Stromal cell of bone marrow (primary cell): ENCODE measurements around the gene TRAPPC5.
"Not testable (repeated sequence)": the region's sequence is repeated elsewhere in the genome, so short reads cannot be mapped to it uniquely, and the experiment has no call there.

Experiments
- DNase-seq: peaks from one replicate; pipeline ENCODE4 v3.0.0-alpha.2; 2012; ENCODE audit warnings: low read depth

Gene TRAPPC5

DNA sequence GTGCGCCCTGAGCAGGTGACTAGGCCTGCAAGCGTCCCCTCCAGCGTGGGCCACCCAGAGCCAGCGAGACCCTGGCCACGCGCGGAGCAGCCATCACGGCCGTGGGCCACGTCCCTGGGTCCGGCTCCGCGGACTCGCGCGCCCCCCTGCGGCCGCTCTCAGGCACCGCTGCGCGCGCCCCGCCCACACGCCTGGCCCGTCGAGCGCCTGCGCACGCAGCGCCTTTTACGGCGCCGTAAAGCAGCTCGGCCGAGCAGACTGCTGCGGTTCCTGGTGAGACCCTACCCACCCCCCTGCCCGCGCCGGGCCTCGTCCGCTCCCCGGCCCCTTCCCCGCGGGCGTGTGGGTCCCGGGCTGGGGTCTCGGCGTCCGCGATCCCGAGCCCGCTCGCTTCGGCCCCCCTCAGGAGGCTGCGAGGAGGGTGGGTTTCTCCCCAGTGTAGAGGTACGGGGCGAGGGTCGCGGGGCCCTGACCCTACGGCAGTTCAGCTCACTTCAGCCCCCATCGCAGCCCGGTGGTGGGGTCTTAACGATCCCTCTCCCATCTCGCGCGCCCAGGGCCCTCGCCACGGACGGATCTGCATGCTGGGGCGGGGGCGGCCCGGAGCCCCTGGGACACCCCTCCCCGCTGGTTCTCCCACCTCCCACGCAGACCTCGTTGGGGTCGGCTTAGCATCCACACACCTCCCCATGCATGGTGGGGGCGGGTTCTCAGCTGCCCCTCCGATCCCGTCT, at the start of gene TRAPPC5:
TRAPPC5 (plus strand) TSS at position 228 of the 734 bp plus-strand sequence. CDS start 1,421 bp downstream, outside the sequence.
- peak; percentile 43 for DNase-seq

DNA sequence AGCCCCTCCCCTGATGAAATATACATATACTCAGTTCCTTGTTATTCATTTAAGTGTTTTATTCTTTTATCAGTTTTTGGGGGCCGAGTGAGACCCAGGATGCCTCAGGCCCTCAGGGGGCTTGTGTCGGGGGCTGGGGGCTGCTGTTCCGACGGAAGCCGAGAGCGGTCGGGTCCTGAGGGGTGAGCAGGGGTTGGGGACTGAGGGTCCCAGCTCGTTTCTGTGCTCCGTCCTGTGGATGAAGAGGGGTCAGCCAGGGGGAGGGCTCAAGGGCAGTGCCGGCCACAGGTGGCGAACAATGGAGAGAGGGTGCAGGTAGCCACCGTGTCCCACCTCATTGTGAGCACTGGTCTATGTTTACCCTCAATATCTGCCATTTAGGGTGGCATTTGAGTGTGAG, 49.1 kb upstream of the TRAPPC5 start:
- no peak for DNase-seq

DNA sequence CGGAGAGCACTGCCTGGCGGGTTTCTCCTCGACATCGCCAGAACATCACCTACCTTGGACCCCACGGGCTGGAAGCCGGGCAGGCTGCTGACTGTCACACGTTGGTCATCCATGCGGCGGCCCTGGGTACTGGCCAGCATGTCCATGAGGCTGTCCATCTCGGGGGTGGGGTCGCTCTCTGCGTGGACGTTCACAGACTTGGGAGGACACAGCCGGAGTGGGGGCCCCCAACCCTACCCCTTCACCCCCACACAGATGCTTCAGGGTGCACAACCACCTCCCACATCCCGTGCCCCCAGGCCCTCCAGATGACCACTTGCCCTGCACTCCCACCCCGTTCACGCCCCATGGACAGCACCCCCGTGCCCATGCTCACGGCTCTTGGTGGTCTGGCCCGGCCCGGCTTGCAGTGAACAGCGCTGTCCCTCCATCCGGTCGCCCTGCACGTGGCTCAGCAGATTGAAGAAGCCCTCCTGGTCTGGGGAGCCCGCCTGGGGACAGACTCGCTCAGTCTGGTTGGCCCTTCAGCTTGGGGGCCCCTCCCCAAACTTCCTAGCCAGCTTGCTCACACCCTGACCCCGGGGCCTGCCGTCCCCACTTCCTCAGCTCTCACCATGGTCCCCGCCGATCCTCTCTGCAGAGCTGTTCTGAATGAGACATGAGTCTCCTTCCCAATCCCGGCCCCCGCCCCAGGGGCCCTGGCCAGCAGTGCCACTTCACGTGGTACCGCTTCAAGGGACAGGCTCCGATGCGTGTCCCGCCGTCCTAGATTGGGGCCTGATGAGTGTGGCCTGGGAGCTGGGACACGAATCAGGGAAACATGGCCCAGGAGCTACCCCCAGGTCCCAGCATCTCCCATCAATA, 48.1 kb upstream of the TRAPPC5 start:
- DNase-seq = no peak

DNA sequence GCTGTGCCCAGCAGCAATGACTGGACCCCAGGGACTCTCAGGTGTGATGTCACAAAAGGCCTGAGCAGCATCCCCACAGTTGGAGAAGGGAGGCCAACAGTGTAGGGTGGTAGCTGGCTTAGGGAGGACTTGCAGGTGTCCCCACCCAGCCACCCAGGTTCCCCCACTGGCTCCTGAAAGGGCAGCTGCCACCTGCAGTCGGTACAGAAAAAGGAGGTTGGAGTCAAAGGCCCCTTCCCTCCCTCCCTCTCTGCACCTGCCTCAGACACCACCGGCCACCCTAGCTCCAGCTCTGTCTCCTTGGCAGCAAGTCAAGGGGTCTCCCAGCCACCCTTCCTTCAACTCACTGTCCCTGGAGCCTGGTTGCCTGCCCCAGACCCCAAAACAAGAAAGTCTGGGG, 46.9 kb upstream of the TRAPPC5 start, which contains the start of gene PCP2:
PCP2 (minus strand) TSS at position 22 of the 400 bp plus-strand sequence. CDS start 262 bp downstream, outside the sequence.
- DNase-seq = no peak

DNA sequence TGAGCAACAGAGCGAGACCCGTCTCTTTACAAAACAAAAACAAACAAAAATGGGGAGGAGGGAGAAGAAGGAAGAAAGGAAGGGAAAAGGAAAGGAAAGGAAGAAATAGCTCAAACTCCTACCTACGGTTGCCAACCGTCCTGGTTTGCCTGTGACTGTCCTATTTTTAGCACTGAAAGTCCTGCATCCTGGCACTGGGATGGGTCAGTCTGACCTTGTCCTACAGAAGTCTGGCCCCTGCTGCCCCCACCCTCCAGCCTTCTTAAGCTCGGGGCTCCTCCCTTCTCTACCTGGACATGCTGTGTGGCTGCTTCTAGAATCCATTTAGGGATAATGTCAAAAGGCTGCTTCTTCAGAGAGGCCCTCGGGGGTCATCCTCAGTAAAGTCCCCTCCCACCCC, 45.0 kb upstream of the TRAPPC5 start:
- DNase-seq = no peak

DNA sequence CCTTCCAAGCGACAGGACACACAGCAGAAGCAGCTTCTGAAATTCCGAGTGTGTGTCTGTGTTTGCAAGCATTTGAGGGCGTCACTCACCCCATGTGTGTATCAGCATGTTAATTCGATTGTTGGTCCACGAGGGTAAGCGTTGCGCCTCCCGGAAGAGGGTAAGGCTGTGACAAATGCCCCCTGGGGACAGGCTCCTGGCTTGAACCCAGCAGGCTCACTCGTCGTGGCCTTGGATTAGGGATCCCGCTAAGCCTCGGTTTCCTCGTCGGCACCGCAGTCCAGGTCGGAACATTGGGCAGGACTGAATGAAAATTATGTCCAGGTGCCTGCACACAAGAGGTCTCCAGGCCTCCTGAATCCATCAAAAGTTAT, 44.3 kb upstream of the TRAPPC5 start:
- DNase-seq = no peak

DNA sequence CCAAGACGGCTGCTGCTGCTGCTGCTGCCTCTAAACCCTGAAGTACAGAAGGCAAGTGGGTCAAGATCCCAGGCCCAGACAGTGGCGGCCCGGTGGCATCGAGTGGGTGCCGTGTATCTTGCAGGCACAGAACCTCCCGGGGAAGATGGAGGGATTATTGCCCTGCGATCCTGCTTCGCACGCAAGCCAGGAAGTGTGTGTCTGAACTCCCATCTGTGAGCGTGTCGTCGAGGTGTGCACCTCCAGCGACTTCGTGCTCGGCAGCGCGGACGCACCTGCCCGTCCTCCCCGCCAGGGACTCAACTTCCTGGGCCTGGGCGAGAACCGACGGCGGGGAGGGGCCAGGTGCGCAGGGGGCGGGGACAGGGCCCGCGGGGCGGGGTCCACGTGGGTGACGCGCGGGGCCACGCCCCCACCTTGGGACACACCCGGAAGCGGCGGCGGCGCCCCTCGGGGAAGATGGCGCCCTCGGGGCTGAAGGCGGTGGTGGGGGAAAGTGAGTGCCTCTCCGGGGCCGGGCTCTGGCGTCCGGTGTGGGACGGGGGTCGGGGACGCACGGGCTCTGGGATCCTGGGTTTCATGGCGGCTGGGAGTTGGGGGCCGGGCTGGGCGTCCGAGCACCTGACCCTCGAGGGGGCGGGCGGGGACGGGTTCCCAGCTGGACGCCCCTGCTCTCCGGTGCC, 43.8 kb upstream of the TRAPPC5 start, which contains the start of gene STXBP2:
STXBP2 (plus strand) TSS at position 420 of the 683 bp plus-strand sequence; CDS start at position 460, 40 bp downstream.
- DNase-seq = no peak

DNA sequence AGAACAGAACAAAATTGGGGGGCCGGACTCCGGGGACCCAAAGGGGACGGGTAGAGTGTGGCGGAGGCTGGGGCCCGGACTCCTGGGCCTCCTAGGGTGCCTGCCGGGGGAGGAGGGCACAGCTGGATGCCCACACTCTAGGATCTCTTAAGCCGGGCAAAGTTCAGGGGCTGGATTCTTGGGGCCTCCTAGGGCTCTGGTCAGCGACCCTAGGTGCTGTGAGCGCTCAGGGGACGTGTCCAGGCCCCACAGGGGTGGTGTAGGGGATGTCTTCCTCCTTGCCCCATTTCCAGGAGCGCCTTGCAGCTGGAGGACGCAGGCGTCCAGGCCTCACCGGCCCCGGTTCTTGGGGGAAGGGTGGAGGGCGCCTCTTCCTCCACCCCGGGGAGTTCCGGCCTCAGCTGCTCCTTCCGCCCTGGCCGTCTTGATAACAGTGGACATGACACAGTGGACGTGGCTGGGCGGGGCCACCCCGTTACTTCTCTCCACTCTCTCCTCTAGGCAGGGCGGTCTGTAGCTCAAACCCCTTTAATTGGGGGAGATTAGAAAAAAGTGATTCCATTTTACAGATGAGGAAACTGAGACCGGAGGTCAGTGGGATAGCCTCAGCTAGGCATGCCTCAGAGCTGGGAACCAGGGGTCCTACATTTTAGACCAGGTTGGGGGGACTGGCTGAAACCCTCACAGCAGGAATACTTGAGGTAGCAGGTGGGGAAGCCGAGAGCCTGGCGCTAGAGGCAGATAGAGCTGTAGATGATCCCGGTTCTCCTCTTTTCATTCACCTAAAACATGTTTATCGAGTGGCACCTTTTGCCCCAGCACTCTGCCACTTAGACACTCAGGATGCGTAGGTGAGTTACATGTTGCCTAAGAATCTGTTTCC, 43.0 kb upstream of the TRAPPC5 start:
- no peak for DNase-seq

DNA sequence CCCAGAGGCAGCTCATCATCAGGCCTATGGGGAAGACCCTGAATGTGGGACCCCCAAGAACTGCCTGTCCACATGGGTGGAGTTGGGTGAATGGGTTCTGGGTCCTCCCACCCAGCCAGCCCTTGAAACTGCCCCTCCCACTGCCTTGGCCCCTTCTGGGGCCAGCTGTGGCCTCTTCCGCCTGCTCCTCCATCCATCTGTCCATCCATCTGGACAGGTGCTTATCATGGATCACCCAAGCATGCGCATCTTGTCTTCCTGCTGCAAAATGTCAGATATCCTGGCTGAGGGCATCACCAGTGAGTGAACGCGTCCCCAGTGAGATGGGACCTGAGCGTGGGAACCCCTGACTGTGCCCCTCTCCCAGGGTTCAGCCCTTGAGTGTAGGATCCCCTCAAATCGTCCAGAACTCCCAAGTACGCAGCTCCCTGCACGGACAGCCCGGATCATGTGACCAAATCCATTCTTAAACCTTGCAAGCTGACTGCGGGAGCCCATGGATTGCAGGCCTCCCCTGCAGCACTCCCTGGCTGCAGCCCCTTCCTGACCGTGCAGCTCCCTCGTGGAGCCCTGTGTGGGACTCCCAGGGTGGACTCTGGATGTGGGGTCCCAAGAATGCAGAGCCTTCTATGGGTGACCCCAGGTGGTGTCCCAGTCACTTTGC, 41.7 kb upstream of the TRAPPC5 start:
- DNase-seq = no peak

DNA sequence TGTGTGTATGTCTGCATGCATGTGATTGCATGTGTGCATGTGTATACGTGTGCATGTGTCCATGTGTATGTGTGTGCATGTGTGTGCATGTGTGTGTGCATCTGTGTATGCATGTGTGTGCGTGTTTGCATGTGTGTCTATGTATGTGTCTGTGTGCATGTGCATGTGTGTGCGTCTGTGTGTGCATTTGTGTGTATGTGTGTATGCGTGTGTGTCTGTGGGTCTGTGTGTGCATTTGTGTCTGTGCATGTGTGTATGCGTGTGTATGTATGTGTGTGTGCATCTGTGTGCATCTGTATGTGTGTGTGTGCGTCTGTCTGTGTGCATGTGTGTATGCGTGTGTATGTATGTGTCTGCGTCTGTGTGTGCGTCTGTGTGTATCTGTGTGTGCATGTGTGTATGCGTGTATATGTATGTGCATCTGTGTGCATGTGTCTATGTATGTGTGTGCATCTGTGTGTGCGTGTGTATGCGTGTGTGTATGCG, 40.7 kb upstream of the TRAPPC5 start:
- no peak for DNase-seq

DNA sequence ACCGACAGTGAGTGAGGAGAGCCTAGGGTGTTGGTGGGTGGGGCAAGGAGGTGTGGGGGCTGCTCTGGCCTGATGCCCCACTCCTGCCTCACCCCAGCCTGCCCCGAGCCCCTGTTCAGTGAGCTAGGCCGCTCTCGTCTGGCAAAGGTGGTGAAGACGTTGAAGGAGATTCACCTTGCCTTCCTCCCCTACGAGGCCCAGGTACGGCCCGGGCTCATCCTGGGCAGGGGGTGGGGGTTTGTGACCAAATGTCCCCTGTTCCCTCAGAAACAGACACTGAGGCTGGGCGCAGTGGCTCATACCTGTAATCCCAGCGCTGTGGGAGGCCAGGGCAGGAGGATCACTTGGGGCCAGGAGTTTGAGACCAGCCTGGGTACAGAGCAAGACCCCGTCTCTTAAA, 39.8 kb upstream of the TRAPPC5 start:
- DNase-seq = no peak

DNA sequence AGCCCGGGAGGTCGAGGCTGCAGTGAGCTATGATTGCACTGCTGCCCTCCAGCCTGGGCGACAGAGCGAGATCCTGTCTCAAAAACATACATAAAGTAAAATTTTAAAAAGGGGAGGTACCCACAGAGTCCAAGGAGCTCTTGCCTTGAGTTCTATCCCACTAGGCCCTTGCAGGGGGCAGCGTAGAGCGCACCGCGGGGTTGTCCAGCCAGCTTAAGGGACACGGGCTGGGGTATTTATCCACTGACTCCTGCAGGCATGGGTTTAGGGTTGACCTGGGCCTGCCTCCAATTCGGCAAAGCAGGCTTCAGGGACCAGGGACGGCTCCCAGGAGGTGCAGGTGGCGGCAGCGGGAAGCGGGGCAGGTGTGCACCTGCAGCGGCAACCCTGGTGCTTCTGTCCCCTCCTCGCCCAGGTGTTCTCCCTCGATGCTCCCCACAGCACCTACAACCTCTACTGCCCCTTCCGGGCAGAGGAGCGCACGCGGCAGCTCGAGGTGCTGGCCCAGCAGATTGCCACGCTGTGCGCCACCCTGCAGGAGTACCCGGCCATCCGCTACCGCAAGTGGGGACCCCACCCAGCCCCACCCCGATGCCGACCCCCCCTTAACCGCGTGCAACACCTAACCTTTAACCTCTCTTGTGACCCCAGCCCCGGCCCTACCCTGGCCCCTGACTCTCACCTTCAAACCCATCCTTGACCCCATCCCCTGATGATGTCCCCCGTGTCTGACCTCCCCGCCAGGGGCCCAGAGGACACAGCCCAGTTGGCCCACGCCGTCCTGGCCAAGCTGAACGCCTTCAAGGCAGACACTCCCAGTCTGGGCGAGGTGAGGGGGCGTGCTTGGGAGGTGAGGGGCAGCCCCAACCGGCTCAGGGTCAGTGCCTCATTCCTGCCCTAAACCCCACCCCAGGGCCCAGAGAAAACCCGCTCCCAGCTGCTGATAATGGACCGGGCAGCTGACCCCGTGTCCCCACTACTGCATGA, 39.0 kb upstream of the TRAPPC5 start:
- DNase-seq = no peak

DNA sequence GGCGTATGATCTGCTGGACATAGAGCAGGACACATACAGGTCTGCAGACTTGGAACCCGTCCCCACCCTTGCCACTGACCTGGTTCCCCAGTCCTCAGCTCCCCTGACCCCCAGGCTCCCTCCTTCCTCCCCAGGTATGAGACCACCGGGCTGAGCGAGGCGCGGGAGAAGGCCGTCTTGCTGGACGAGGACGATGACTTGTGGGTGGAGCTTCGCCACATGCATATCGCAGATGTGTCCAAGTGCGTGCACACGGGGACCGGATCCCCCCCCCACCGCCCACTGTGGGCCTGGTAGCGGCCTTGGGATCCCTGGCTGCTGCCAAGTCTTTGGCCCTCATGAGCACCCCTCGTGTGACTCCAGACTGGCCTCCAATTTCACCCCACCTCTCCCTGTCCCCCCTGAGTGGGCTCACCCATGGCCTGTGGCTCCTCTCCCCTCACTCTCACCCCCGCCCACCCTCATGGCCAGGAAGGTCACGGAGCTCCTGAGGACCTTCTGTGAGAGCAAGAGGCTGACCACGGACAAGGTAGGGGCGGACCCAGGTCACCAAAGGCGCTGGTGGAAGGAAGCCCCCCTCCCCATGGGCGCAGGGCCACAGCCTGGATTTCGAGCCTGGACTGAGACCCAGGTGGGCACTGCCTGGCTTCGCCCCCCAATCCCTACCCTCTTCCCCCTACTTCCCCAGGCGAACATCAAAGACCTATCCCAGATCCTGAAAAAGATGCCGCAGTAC, 38.2 kb upstream of the TRAPPC5 start:
- DNase-seq = no peak

DNA sequence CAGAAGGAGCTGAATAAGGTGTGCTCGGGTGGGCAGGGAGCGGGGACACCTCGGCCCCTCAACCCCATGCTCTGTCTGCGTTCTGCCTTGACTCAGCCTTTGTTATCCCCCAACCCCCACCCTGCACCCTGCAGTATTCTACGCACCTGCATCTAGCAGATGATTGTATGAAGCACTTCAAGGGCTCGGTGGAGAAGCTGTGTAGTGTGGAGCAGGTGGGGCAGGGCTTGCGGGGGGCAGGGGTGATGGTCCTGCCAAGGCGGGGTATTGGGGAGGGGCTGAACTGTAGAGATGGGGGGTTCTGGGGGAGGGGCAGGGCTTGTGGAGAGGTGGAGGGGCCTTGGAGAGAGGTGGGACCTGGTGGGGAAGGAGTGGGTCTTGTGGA, 37.6 kb upstream of the TRAPPC5 start:
- DNase-seq = no peak

DNA sequence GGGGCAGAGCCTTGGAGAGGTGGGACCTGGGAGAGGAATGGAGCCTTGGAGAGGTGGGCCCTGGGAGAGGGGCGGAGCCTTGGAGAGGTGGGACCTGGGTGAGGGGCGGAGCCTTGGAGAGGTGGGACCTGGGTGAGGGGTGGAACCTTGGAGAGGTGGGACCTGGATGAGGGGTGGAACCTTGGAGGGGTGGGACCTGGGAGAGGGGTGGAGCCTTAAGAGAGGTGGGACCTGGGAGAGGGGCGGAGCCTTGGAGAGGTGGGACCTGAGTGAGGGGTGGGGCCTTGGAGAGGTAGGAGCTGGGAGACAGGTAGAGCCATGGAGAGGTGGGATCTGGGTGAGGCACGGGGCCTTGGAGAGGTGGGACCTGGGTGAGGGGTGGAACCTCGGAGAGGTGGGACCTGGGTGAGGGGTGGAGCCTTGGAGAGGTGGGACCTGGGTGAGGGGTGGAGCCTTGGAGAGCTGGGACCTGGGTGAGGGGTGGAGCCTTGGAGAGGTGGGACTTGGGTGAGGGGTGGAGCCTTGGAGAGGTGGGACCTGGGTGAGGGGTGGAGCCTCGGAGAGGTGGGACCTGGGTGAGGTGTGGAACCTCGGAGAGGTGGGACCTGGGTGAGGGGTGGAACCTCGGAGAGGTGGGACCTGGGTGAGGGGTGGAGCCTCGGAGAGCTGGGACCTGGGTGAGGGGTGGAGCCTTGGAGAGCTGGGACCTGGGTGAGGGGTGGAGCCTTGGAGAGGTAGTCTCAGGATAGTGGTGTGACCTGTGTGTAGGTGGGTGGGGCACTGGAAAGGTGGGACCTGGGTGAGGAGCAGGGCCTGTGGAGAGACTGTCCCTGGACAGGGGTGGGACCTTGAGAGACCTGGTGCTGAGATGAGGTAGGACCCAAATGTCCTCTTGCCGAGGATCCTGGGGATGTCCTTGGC, 36.7 kb upstream of the TRAPPC5 start:
- DNase-seq = not testable (repeated sequence)

DNA sequence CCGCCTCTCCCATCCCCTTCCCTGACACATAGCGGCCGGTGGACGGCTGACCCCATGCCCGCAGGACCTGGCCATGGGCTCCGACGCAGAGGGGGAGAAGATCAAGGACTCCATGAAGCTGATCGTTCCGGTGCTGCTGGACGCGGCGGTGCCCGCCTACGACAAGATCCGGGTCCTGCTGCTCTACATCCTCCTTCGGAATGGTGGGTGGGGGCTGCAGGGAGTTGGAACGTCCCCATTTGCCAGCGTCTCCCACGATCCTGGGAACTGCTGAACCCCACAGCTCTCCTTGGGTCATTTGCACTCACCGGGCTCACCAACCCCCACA, 36.1 kb upstream of the TRAPPC5 start:
- no peak for DNase-seq

DNA sequence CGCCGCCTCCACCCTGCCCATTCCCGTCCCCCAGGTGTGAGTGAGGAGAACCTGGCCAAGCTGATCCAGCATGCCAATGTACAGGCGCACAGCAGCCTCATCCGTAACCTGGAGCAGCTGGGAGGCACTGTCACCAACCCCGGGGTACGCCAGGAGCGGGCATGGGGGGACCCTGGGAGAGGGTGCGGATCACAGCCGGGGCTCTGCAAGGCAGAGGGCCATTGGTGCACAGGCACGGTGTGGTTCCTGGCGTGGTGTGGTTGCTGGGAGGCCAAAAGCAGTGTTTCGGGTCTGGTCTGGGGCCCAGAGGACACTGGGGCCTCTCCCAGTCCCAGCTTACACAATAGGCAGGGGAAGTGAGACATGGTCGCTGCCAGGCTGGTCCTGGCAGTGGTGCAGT, 35.5 kb upstream of the TRAPPC5 start:
- DNase-seq = no peak
